Lower leg skin (tissue), 3 donors: ENCODE measurements around the gene NCF4.

Experiments used
- POLR2A ChIP-seq, 2 donors: fragments of 450-650 bp; IDR thresholded peaks; one replicate each; pipeline ENCODE4 v1.6.1; 2016 to 2017; ENCODE audit warnings: antibody characterized with exemption in 2 of 2, mild to moderate bottlenecking in 1 of 2, moderate library complexity in 1 of 2
- TF ChIP-seq, protein P1 (sequence below), 3 donors: fragments of 450-650 bp; IDR thresholded peaks; one replicate each; pipeline ENCODE4 v1.5.1; 2016; ENCODE audit warnings: antibody characterized with exemption in 3 of 3, mild to moderate bottlenecking in 3 of 3, moderate library complexity in 2 of 3

GRCh38 chr22:36829370-36830002 lies 31.3 kb upstream of the NCF4 start:
- TF ChIP-seq, protein P1, sequence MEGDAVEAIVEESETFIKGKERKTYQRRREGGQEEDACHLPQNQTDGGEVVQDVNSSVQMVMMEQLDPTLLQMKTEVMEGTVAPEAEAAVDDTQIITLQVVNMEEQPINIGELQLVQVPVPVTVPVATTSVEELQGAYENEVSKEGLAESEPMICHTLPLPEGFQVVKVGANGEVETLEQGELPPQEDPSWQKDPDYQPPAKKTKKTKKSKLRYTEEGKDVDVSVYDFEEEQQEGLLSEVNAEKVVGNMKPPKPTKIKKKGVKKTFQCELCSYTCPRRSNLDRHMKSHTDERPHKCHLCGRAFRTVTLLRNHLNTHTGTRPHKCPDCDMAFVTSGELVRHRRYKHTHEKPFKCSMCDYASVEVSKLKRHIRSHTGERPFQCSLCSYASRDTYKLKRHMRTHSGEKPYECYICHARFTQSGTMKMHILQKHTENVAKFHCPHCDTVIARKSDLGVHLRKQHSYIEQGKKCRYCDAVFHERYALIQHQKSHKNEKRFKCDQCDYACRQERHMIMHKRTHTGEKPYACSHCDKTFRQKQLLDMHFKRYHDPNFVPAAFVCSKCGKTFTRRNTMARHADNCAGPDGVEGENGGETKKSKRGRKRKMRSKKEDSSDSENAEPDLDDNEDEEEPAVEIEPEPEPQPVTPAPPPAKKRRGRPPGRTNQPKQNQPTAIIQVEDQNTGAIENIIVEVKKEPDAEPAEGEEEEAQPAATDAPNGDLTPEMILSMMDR (IDR thresholded peaks at IDR 0.05), result no peak
- TF ChIP-seq POLR2A (IDR thresholded peaks at IDR 0.05), result no peak
